Transverse colon (tissue), 4 donors: ENCODE data around the gene TGFB3. TPM values are rescaled to one million over a fixed set of nuclear protein-coding genes. Genes with fewer than 3 reads are reported as not detected.
"Not testable (repeated sequence)": the region's sequence is repeated elsewhere in the genome, so short reads cannot be mapped to it uniquely, and the experiment has no call there.

Experiments
- DNase-seq: peaks from one replicate; pipeline ENCODE4 v3.0.0-alpha.2; 2019
- H3K27ac ChIP-seq, 4 donors: fragments of 200-600 bp; sonication (generic); 2 replicates each; pipeline ENCODE4 v1.5.1; 2016 to 2018; ENCODE audit warnings: inconsistent platforms in 4 of 4
- H3K27me3 ChIP-seq: fragments of 200-600 bp; sonication (generic); 2 replicates; pipeline ENCODE4 v1.5.1; 2017; ENCODE audit warnings: inconsistent platforms
- H3K36me3 ChIP-seq, 4 donors: fragments of 200-600 bp; sonication (generic); 2 replicates each; pipeline ENCODE4 v1.5.1; 2017 to 2019; ENCODE audit warnings: inconsistent platforms in 4 of 4
- H3K4me1 ChIP-seq, 4 donors: fragments of 200-600 bp; sonication (generic); 2 replicates each; pipeline ENCODE4 v1.5.1; 2017 to 2020; ENCODE audit warnings: inconsistent platforms in 4 of 4
- H3K4me3 ChIP-seq, 4 donors: fragments of 200-600 bp; sonication (generic); 1 replicate in 1 of 4; 2 replicates in 3 of 4; pipeline versions ENCODE4 v1.5.1 to v1.6.1; 2017 to 2019; ENCODE audit warnings: inconsistent platforms in 4 of 4
- H3K9me3 ChIP-seq, 2 donors: fragments of 200-600 bp; sonication (generic); 2 replicates each; pipeline ENCODE4 v1.5.1; 2017 to 2019; ENCODE audit warnings: inconsistent platforms in 2 of 2
- EP300 ChIP-seq: sonication (generic); formaldehyde crosslinking; IDR thresholded peaks from one replicate; pipeline ENCODE4 v1.6.1; 2017; ENCODE audit warnings: antibody characterized with exemption, low read depth
- POLR2A ChIP-seq: fragments of 450-650 bp; IDR thresholded peaks from one replicate; pipeline ENCODE4 v1.6.1; 2016; ENCODE audit warnings: antibody characterized with exemption, mild to moderate bottlenecking, moderate library complexity
- POLR2AphosphoS5 ChIP-seq, 3 donors: sonication (generic); formaldehyde crosslinking; IDR thresholded peaks; one replicate each; pipeline ENCODE4 v1.6.1; 2016; ENCODE audit warnings: antibody characterized with exemption in 3 of 3
- WGBS, 2 donors: methylation state at CpG; one replicate each; pipeline ENCODE4 v1.1.5; 2018; ENCODE audit warnings: low coverage in 1 of 2; 5-methylcytosine and 5-hydroxymethylcytosine counted together
- in situ Hi-C, 4 donors: fragments of 200-750 bp; cut with MboI; loops; one replicate each; pipeline versions ENCODE4 v1.15.0 to v1.15.1; 2017; ENCODE audit warnings: low sequenced_read_pairs in 3 of 4, low pct_ligation_motif_present in 1 of 4, low pct_unique_long_range_greater_than_20kb in 1 of 4
- intact Hi-C: fragments of 100-400 bp; cut with DNase I; formaldehyde crosslinking; loops from one replicate; pipeline ENCODE4 v1.15.1; 2023; ENCODE audit warnings: low total_unique reads
- total RNA-seq, 4 donors: library from RNA; depleted of rRNA; stranded (reverse); fragments of >200 nt; gene quantifications; one replicate each; pipeline ENCODE4 v1.1.0, GENCODE V29; 2016
- TF ChIP-seq, protein P1 (sequence below), 5 experiments: fragments of 200-600 bp in 3 of 5; fragments of 450-650 bp in 2 of 5; sonication (generic) in 3 of 5; IDR thresholded peaks; 1 replicate in 2 of 5; 2 replicates in 3 of 5; pipeline ENCODE4 v1.5.1; 2016 to 2017; ENCODE audit warnings: antibody characterized with exemption in 5 of 5, inconsistent platforms in 3 of 5, mild to moderate bottlenecking in 2 of 5, moderate library complexity in 1 of 5

TGFB3 gene
- total RNA-seq, 4 donors from 2014 or later = 4.4 to 22.5 (median 13.1) TPM

DNA sequence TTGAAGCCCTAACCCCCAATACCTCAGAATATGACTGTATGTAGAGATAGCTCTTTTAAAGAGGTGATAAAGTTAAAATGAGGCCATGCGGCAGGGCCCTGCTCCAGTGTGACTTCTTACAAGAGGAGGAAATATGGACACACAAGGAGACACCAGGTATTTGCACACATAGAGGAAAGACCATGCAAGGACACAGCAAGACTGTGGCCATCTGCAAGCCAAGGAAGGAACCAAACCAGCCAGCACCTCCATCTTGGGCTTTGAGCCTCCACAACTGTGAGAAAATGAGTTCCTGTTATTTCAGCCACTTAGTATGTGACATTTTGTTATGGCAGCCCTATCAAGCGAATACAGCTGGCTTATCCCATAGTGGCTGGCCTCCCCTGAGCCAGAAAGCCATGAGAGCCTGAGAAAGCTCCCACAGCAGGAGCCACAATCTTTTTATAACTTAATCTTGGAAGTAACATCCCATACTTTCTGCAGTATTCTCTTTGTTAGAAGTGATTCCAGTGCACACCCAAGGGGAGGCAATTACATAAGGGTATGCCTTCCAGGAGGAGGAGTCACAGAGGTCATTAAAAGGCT lies 48.0 kb downstream of the TGFB3 start:
- no peaks in the 10 kb centered on the region for H3K4me1 ChIP-seq
- no peak for TF ChIP-seq POLR2A
- TF ChIP-seq EP300 = no peak
- TF ChIP-seq, protein P1, sequence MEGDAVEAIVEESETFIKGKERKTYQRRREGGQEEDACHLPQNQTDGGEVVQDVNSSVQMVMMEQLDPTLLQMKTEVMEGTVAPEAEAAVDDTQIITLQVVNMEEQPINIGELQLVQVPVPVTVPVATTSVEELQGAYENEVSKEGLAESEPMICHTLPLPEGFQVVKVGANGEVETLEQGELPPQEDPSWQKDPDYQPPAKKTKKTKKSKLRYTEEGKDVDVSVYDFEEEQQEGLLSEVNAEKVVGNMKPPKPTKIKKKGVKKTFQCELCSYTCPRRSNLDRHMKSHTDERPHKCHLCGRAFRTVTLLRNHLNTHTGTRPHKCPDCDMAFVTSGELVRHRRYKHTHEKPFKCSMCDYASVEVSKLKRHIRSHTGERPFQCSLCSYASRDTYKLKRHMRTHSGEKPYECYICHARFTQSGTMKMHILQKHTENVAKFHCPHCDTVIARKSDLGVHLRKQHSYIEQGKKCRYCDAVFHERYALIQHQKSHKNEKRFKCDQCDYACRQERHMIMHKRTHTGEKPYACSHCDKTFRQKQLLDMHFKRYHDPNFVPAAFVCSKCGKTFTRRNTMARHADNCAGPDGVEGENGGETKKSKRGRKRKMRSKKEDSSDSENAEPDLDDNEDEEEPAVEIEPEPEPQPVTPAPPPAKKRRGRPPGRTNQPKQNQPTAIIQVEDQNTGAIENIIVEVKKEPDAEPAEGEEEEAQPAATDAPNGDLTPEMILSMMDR (IDR thresholded peaks at IDR 0.05) = no peak
- no peak for TF ChIP-seq POLR2AphosphoS5 (IDR thresholded peaks at IDR 0.05)
- H3K36me3 ChIP-seq = no peaks in the 10 kb centered on the region
- intact Hi-C loops (no loop called here), in situ Hi-C loops (no loop called here)
- no peak for DNase-seq
- H3K27ac ChIP-seq = no peak overlapping the region
- no peaks in the 10 kb centered on the region for H3K27me3 ChIP-seq
- H3K9me3 ChIP-seq = no peaks in the 10 kb centered on the region
- no peak overlapping the region for H3K4me3 ChIP-seq
- WGBS, 2 donors = 0 to 47% methylated on average over 1 to 2 of the region's 2 CpGs

DNA sequence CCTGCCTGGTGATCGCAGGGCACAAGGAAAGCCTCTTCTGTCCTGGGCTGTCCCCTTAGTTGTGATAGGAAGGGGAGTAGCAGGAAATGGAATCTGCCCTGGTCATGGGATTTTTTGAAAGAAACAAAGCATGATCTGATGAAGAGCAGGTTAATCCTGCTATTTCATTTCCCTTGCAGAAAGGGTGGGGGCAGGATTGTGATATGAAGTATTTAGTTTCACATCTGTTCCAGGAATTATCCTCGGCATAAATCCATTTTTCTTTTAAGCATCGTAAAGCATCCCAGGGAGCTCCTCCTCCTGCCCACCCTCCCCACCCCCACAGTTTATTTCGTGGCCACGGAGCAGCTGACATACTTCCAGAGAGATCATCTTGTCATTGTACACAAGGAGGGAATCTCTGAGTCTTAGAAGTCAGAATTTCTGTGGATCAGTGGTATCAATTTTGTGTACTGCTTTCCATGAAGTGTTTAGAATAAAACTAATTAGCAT lies 53.1 kb downstream of the TGFB3 start:
- intact Hi-C loops (no loop called here), in situ Hi-C loops (no loop called here)
- Histone ChIP-seq H3K36me3 (no peaks in the 10 kb centered on the region), H3K27ac (no peak overlapping the region), H3K27me3 (no peaks in the 10 kb centered on the region), H3K4me3 (no peak overlapping the region), H3K9me3 (no peaks in the 10 kb centered on the region), H3K4me1 (no peaks in the 10 kb centered on the region)
- TF ChIP-seq POLR2A (no peak), EP300 (no peak), POLR2AphosphoS5 (IDR thresholded peaks at IDR 0.05) (no peak)
- TF ChIP-seq, protein P1 (IDR thresholded peaks at IDR 0.05) = no peak
- WGBS, 2 donors = 33 to 51% methylated on average over 1 to 5 of the region's 5 CpGs
- DNase-seq = no peak

DNA sequence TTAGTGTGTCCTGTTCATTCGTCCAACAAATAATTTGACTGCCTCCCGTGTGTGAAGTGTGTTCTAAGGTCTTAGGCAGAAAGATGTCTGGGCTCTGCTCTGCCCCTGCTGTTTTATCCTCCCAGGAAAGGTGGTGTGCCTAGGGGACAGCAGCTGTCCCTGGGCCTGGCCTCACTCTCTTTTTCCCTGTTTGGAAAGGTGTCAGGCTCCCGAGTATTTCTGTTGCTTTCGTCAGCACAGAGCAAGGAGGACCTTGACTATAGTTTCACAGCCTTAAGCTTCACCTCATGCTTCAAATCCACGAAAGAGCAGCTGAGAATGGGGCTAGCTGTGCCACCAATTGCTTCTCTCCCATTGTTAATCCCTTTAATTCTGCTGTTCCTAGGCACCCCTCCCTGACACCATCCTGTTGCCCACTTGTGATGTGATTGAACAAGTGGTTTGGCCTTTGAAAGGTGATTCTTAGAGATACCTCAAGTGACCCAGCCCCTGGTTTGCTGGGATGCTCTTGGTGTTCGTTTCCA lies 54.2 kb downstream of the TGFB3 start:
- Histone ChIP-seq H3K4me3 (no peak overlapping the region), H3K36me3 (no peaks in the 10 kb centered on the region), H3K27me3 (no peaks in the 10 kb centered on the region), H3K27ac (no peak overlapping the region), H3K9me3 (no peaks in the 10 kb centered on the region), H3K4me1 (no peaks in the 10 kb centered on the region)
- 76 to 92% methylated on average over 3 to 6 of the region's 6 CpGs for WGBS, 2 donors
- TF ChIP-seq POLR2A = no peak
- TF ChIP-seq, protein P1 (IDR thresholded peaks at IDR 0.05) = no peak
- no peak for TF ChIP-seq POLR2AphosphoS5 (IDR thresholded peaks at IDR 0.05)
- no peak for TF ChIP-seq EP300
- no peak for DNase-seq
- in situ Hi-C loops = no loop called here
- intact Hi-C loops = no loop called here

DNA sequence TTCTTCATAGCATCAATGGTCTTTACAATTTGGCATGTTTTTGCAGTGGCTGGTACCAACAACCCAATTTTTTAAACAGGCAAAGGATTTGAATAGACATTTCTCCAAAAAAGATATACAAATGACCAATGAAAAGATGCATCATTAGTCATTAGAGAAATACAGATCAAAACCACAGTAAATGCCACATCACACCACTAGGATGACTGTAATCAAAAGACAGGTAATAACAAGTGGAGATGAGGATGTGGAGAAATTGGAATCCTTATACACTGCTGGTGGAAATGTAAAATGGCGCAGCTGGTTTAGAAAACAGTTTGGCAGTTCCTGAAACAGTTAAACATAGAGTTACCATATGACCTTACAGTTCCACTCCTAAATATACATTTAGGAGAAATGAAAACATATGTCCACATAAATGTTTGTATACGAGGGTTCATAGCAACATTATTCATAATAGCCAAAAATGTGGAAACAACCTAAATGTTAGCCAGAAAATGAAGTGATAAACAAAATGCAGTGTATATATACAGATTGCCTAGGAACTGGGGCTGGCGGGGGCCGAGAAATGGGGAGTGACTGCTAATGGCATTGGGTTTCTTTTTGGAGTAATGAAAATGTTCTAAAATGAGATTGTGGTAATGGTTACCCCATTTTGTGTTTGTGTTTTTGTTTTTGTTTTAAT lies 55.2 kb downstream of the TGFB3 start:
- H3K9me3 ChIP-seq = no peaks in the 10 kb centered on the region
- in situ Hi-C loops (no loop called here), intact Hi-C loops (no loop called here)
- WGBS, 2 donors = 89 to 90% methylated on average over 4 of the region's 4 CpGs
- H3K4me1 ChIP-seq = no peaks in the 10 kb centered on the region
- no peaks in the 10 kb centered on the region for H3K36me3 ChIP-seq
- DNase-seq = no peak
- no peak overlapping the region for H3K27ac ChIP-seq
- H3K27me3 ChIP-seq = no peaks in the 10 kb centered on the region
- no peak for TF ChIP-seq POLR2A
- TF ChIP-seq, protein P1 (IDR thresholded peaks at IDR 0.05) = no peak
- no peak for TF ChIP-seq POLR2AphosphoS5 (IDR thresholded peaks at IDR 0.05)
- no peak for TF ChIP-seq EP300
- H3K4me3 ChIP-seq = no peak overlapping the region

DNA sequence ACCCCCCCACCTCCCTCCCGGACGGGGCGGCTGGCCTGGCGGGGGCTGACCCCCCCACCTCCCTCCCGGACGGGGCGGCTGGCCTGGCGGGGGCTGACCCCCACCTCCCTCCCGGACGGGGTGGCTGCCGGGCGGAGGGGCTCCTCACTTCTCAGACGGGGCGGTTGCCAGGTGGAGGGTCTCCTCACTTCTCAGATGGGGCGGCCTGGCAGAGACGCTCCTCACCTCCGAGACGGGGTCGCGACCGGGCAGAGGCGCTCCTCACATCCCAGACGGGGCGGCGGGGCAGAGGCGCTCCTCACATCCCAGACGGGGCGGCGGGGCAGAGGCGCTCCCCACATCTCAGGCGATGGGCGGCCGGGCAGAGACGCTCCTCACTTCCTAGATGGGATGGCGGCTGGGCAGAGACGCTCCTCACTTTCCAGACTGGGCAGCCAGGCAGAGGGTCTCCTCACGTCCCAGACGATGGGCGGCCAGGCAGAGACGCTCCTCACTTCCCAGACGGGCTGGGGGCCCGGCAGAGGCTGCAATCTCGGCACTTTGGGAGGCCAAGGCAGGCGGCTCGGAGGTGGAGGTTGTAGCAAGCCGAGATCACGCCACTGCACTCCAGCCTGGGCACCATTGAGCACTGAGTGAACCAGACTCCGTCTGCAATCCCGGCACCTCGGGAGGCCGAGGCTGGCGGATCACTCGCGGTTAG lies 56.5 kb downstream of the TGFB3 start:
- intact Hi-C loops, H3K4me1 ChIP-seq, DNase-seq, H3K27me3 ChIP-seq, H3K36me3 ChIP-seq, H3K9me3 ChIP-seq, H3K27ac ChIP-seq, in situ Hi-C loops, H3K4me3 ChIP-seq: not testable (repeated sequence)
- 95% methylated on average over 13 of the region's 54 CpGs; no CpG with 5 or more reads in 1 of the 2 donors for WGBS, 2 donors

DNA sequence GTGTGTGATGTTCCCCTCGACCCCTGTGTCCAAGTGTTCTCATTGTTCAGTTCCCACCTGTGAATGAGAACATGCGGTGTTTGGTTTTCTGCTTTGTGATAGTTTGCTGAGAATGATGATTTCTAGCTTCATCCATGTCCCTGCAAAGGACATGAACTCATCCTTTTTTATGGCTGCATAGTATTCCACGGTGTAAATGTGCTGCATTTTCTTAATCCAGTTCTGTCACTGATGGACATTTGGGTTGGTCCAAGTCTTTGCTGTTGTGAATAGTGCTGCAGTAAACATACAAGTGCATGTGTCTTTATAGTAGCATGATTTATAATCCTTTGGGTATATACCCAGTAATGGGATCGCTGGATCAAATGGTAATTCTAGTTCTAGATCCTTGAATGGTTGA lies 61.4 kb downstream of the TGFB3 start:
- 96 to 100% methylated on average over 1 to 4 of the region's 4 CpGs for WGBS, 2 donors
- in situ Hi-C loops, H3K9me3 ChIP-seq, DNase-seq, H3K4me1 ChIP-seq, H3K27ac ChIP-seq, intact Hi-C loops, H3K27me3 ChIP-seq, H3K4me3 ChIP-seq, H3K36me3 ChIP-seq: not testable (repeated sequence)
